GM19025 (cell line): ENCODE data around the gene ANKFN1.

Experiments used
- ATAC-seq: cut with Tn5 transposase; IDR thresholded peaks from one replicate; pipeline ENCODE4 v1.9.1; 2021; ENCODE audit warnings: mild to moderate bottlenecking, low read depth, moderate library complexity; ENCODE audit not compliant: unreplicated experiment

The ANKFN1 gene

DNA sequence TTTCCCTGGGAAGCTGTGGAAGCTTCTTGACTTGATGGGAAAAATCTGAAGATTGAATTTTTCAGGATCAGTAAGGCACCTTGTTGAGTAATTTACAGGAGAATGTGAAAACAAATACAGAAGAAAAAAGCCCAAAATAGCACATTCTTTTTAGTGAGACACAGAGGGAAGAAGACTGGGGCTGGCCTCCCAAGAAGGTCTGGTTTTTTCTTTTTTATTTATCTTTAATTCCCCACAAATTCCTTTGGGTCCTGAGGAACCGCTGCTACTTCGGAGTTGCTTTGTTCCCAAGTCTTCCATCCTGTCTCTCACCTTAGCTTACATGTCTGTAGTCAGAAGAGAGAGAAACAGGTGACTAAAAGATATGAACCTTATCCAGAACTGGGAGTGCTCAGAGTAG lies 273.6 kb downstream of the ANKFN1 start:
- no peak for ATAC-seq

DNA sequence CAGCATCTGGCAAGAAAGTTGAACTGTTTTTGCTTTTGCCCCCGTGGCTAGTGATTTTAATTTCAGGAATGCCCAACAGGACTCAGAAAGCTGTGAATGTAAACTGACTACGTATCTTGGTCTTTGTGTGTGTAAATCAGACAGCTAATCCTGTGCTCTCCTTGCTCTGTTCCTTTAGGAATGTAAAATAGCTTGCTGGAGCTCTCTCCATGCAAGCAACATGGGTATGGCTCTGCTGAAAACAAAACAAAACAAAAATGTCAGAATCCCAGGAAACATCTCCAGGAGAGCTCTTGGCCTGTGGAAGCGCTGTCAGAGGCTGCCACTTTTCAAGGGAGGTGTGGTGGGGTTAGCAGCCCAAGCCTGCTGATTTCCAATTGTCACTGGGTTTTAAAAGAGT lies 278.5 kb downstream of the ANKFN1 start:
- ATAC-seq, result no peak

DNA sequence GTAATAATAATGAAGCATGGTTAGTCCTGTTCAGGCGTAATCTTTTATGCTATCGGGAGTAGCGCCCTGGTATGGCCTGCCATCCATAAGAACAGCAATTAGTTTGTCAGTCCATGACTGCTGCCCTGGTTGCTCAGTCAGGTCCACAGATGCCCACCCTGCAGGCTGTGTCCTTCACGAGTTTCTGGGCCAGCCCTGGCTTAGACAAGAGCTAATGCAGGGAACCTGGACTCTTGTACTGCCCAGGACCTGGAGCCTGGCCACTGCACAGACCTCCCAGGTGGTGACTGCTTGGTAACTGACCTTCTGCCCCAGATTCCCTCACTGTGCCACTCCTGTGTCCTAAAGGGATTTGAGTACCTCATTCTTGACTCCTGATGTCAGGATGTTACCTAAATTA lies 279.2 kb downstream of the ANKFN1 start:
- no peak for ATAC-seq

DNA sequence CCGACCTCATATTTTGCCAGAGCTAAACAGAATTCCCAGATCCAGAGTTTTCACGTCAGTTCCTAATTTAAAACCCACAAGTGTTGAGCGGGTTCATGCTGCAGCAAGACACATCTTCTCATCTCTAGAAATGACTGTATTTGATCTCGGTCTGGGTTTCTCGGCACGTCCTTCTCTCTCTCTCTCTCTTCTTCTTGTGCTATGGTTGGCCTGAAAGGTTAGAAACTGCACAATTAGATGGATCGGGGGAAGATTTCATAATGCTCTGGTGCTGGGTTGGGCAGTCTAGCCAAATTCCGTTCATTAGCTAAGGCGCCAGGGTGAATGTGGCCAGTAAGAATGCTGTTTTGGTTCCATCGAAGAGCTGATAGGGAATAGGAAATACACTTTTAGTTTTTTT lies 281.3 kb downstream of the ANKFN1 start:
- ATAC-seq, result no peak

GRCh38 chr17:56436142-56436541 lies 282.9 kb downstream of the ANKFN1 start:
- no peak for ATAC-seq

DNA sequence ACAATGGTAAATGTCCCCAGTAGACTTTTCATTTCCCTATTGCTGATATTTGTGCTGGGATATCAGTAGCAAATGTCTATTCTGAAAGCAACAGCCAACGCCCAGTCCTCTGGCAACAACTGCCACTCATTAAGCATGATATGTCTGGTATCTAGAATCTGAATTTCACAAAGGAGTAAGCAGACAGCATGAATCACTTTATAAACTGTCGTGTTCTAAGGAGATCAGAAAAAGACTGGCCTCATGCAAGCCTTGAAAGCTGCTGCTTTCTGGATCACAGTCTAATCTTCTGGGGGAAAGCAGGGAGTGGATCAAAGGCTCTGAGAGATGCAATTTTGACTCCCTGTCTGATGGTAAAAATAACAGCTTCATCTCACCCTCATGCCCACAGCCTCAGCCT lies 287.1 kb downstream of the ANKFN1 start:
- ATAC-seq, result no peak

DNA sequence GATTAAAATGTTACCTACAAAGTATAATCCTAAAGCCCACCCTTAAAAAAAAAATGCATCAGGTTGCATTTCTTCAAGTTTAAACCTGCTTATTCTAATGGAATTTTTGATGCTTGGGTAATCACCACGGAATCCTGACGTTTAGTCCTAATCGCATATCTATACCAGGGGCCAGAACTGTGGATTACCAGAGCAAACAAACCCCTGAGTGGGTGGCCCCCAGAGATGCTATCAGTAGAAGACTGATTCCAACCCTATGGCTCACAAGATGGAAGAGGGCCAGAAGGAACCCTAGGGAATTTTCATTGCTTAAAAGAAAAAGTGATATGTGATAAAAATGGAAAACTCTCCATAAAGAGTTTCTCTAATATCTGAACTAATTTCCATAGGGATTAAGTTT lies 288.0 kb downstream of the ANKFN1 start:
- ATAC-seq, result no peak

- ATAC-seq, result no peak
Observed at GRCh38 chr17:56445692-56446411, 292.6 kb downstream of the ANKFN1 start.

DNA sequence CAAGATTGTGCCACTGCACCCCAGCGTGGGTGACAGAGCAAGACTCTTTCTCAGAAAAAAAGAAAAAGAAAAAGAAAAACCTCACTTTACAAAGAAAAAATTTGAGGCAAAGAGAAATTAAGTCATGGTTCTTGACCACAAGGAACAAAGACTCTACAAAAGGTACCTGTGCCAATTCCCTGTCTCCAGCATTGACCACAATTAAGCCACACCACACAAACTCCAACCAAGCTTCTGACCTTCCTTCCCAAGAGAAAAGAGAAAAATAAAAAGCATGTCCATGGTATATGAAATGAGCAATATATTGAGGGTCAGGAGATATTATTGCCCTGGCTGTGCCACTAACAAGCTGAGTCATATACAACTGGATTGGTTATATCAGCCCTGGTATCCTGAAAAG lies 293.9 kb downstream of the ANKFN1 start:
- no peak for ATAC-seq

DNA sequence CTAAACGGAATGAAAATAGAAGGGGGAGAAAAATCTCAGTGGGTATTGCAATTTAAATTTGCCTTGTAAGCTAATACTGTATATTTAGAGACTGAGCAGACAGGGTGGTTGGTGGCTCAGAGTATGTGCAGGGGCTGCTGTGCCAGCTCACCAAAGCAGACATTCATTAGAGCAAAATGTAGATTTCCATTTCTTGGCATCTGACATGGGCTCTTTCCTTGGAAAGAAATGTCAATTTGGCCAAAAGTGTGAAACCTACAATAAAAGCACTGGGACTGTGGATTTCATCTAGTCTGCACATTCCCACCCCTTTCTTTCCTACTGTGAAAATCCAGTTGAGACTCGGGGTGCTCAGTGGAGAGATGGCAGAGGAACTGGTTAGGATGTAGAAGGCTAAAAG lies 295.1 kb downstream of the ANKFN1 start:
- no peak for ATAC-seq

DNA sequence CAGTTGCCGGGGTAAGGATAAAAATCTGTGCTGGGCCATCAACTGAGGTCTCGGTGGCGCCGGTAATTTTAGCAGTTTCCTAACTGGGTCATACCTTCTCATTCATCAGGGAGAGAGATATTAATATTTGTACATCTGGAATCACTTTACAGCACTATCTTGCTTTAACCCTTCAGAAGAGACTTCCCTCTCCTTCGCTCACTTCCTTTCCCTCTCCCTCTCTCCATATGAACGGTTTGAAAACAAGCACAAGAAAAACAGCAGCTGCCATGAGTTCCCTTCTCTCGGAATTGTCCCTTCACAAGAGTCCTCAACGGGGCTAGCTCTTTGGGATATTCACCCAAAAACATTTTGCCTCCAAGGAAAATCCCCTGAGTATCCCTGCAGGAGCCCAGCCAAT lies 295.9 kb downstream of the ANKFN1 start:
- no peak for ATAC-seq

- no peak for ATAC-seq
Observed at GRCh38 chr17:56451629-56452028, 298.4 kb downstream of the ANKFN1 start.

DNA sequence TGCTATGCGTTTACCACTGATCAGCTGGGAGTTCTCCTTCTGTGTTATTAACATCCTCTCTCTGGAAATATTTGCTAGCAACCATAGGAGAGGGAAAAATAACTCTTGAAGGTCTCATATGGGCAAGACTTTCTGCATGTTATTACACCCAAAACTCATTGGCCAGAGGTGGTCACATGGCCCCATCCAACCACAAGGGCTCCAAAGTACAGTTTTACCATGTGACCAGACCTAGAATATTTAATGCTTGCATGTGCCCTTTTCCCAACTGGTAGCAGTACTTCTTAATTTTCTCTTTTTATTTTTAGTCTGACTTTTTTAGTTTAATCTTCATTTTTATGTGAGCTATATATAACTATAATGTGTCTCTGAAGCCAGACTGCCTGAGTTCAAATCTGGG lies 299.2 kb downstream of the ANKFN1 start:
- no peak for ATAC-seq

GRCh38 chr17:56457501-56457900 lies 304.2 kb downstream of the ANKFN1 start:
- ATAC-seq, result no peak

DNA sequence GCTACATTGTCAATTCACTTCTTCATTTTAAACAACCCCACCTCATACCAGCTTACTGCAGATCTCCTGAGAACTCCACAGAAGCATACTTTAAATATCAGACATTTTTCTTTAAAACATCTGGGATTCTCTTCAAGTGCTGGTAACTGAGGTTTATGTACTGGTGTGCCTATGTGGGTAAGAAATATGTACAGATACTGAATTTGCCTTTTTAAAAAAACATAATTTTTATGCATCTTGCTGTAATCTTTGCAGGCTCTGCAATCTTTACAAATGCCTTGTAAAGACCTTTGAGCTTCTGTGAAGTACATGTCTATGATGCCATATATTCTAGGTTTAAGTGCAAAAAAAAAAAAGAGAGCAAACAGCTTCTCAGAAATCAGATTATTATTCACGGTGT lies 312.6 kb downstream of the ANKFN1 start:
- no peak for ATAC-seq

DNA sequence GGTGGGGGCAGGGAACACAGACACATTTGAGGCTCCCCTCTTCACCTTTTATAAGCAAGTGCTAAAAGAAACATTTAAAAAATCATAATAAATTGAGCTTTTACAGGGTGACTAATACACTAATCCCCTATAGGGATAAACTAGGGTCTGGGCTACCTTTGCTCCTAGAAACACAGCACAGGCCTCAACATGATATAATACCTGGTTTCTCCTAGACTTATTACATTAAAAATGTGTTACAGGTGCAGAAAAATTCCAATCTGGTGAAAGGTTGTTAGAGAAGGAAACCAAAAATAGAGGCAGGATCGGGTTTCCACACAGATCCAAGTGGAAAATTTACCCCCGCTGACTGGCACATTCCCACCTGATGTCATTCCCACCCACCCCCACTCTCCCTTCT lies 315.6 kb downstream of the ANKFN1 start:
- no peak for ATAC-seq

DNA sequence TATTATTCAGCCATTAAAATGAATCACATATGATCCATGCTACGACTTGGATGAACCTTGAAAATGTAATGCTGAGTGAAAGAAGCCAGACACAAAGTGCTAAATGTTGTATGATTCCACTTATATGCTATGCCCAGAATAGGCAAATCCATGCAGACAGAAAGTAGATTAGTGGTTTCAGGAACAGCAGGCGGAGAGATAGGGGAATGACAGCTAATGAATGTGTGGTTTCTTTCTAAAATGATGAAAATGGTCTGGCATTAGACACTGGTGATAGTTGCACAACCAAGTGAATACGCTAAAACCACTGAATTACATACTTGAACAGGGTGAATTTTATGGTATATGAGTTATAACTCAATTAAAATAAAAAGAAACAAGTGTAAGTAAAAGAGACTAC lies 318.4 kb downstream of the ANKFN1 start:
- ATAC-seq, result no peak

DNA sequence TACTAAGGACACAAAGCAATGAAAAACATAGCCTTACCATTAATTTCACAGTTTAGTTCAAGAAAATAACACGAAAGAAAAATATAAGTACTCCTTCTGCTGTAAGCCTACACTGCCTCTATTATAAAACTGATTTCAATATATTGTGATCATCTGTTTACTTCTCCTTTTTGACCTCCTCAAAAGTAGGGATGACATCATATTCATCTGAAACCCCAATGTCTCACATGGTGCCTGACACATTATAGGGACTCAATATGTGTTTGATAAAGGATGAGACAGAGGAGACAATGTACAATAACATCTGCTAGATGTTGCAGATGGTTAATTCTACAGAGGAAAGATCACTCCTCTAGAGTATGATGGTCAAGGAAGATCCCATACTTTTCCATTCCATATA lies 321.8 kb downstream of the ANKFN1 start:
- ATAC-seq, result no peak

DNA sequence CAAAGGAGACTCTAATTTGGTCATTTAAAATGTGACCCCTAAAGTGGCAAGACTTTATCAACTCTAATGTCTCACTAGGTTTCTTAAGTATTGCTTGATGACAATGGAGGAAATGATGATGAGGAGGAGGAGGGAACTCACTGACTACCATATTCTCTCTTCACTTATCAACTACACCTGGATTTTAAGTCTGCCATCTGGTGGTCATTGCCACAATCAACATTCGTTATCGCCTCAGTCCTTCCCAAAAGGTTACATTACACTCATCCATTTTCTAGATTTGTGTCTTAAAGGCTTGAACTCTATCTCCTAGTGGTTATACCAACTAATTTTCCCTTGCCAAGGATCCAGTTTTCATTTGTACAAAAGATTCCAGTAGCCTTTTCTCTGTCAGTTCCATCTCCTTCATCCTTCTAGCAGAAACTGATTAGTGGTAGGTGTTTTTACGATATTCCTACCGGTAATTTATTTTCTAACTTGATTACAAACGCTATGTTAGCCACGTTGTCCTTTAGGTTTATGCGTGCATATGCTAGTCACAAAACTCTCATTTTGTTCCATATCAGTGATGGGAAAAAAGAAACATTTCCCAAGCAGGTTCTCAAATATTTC lies 325.7 kb downstream of the ANKFN1 start:
- ATAC-seq, result no peak

DNA sequence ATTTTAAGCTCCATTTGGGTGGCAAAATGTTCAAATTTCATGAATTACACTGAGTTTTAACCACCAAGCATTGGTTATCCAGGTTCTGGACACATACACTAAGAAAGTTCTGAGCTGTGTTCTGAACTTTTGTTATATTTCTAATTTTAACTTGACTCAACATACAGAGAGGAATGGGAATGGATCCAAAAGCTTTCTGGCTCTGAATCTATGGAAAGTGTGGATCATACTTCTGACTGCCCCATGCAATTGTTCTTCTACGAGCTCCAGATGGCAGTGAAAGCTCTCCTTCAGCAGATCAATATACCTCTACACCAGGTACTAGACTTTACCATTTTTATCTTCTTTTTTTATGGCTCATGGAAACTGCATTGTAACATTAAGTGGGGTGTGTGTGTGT lies 327.2 kb downstream of the ANKFN1 start:
- ATAC-seq, result no peak

DNA sequence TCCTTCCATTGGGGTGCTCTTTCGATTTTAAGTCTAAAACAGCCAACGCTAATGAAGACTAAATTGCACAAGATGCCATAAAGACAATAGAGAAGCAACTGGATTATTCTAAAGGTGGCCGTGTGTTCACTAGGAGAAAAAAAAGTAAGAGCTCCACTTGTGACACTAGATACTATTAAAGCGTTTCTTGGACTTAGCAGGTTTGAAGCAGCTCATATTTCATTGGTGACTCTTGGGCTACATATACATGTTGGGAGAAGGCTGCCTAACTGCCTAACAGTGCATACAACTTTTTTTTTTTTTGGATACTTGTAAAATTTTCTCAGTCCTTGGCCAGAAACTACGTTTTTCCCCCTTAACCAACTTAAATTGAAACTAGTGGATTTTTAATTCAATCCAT lies 328.4 kb downstream of the ANKFN1 start:
- no peak for ATAC-seq

DNA sequence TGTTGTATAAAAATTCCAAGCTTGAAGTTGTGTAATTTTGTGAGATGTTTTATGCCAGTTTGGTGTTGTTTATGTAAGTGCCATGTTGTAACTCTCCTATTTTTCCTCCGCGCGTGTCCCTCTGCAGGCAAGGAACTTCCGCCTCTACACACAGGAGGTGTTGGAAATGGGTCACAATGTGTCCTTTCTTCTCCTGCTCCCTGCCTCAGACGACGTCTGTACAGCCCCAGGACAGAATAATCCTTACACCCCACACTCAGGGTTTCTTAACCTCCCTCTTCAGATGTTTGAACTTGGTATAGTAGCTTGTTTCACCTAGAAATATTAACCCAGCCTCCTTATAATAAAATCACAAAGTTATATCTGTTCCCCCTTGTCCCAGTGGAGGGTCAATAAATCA lies 329.0 kb downstream of the ANKFN1 start:
- ATAC-seq, result no peak

DNA sequence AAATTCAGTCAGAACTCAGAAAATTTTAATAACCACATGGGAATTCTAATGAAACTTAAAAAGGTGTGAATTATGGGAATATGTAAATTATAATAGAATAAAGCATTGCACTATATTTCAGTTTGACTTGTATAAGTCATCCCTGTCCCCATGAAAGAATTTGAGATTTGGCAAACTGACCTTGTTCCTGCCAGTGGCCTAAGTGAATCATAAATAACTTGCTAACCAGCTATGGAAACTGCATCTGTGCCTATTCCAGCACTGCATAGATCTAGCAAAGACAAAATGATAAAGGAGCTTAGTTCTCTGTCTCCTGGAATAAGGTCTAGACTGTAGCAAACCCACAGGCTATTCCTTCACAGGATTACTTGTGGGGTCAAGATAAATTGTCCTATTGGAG lies 333.5 kb downstream of the ANKFN1 start:
- no peak for ATAC-seq
